ENCODE measurements around the gene RASGRP1.
"Not testable (repeated sequence)": the region's sequence is repeated elsewhere in the genome, so short reads cannot be mapped to it uniquely, and the experiment has no call there.

The RASGRP1 gene

GRCh38 chr15:38564557-38565286 is at the start of gene RASGRP1:
Gene RASGRP1 (minus strand): TSS chr15:38564814. CDS start chr15:38564628, 186 bp downstream.
- DNase-seq (ENCODE audit: insufficient read length, low spot score), result peak; percentile 23
- FAIRE-seq, result no peak

GRCh38 chr15:38613085-38613484 is 48.5 kb upstream of the RASGRP1 start:
- FAIRE-seq, result no peak
- no peak for DNase-seq (ENCODE audit: insufficient read length, low spot score)

GRCh38 chr15:38612159-38612863 is 47.7 kb upstream of the RASGRP1 start:
- no peak for DNase-seq (ENCODE audit: insufficient read length, low spot score)
- no peak for FAIRE-seq

GRCh38 chr15:38611228-38611627 is 46.6 kb upstream of the RASGRP1 start:
- DNase-seq (ENCODE audit: insufficient read length, low spot score), result no peak
- FAIRE-seq, result no peak

GRCh38 chr15:38610748-38611147 is 46.1 kb upstream of the RASGRP1 start:
- DNase-seq (ENCODE audit: insufficient read length, low spot score), result no peak
- FAIRE-seq, result no peak

GRCh38 chr15:38609097-38609738 is 44.6 kb upstream of the RASGRP1 start:
- FAIRE-seq (no peak), DNase-seq (ENCODE audit: insufficient read length, low spot score) (no peak)

GRCh38 chr15:38608682-38609081 is 44.1 kb upstream of the RASGRP1 start:
- FAIRE-seq (no peak), DNase-seq (ENCODE audit: insufficient read length, low spot score) (no peak)

GRCh38 chr15:38605744-38606143 is 41.1 kb upstream of the RASGRP1 start:
- DNase-seq (ENCODE audit: insufficient read length, low spot score) (no peak), FAIRE-seq (no peak)

- no peak for FAIRE-seq
- no peak for DNase-seq (ENCODE audit: insufficient read length, low spot score)
These were observed 39.1 kb upstream of the RASGRP1 start for GRCh38 chr15:38603672-38604071.

- FAIRE-seq, result no peak
- DNase-seq (ENCODE audit: insufficient read length, low spot score), result no peak
These were observed 38.5 kb upstream of the RASGRP1 start for GRCh38 chr15:38602910-38603670.

GRCh38 chr15:38600236-38600635 is 35.6 kb upstream of the RASGRP1 start:
- DNase-seq (ENCODE audit: insufficient read length, low spot score), result no peak
- no peak for FAIRE-seq

- FAIRE-seq (no peak), DNase-seq (ENCODE audit: insufficient read length, low spot score) (no peak)
These were observed 34.1 kb upstream of the RASGRP1 start for GRCh38 chr15:38598749-38599148.

- FAIRE-seq (no peak), DNase-seq (ENCODE audit: insufficient read length, low spot score) (no peak)
These were observed 32.7 kb upstream of the RASGRP1 start for GRCh38 chr15:38597219-38597800.

GRCh38 chr15:38593524-38593923 is 28.9 kb upstream of the RASGRP1 start:
- DNase-seq (ENCODE audit: insufficient read length, low spot score) (peak; percentile 8), FAIRE-seq (no peak)

- DNase-seq (ENCODE audit: insufficient read length, low spot score) (peak; percentile 35), FAIRE-seq (no peak)
These were observed 24.9 kb upstream of the RASGRP1 start for GRCh38 chr15:38589502-38589901.

- FAIRE-seq, result no peak
- DNase-seq (ENCODE audit: insufficient read length, low spot score), result no peak
These were observed 24.1 kb upstream of the RASGRP1 start for GRCh38 chr15:38588672-38589071.

GRCh38 chr15:38587214-38587613 is 22.6 kb upstream of the RASGRP1 start:
- FAIRE-seq, result no peak
- DNase-seq (ENCODE audit: insufficient read length, low spot score), result no peak

GRCh38 chr15:38586005-38586404 is 21.4 kb upstream of the RASGRP1 start:
- not testable (repeated sequence) for DNase-seq (ENCODE audit: insufficient read length, low spot score); FAIRE-seq

GRCh38 chr15:38578626-38579025 is 14.0 kb upstream of the RASGRP1 start:
- no peak for DNase-seq (ENCODE audit: insufficient read length, low spot score)
- no peak for FAIRE-seq

- DNase-seq (ENCODE audit: insufficient read length, low spot score) (no peak), FAIRE-seq (no peak)
These were observed 12.9 kb upstream of the RASGRP1 start for GRCh38 chr15:38577424-38577987.
